NB4 (cell line): Measurements from ENCODE around the gene UNC45B.

Experiments used
- MYC ChIP-seq: IDR thresholded peaks from 2 replicates; pipeline ENCODE4 v1.6.1; 2011; ENCODE audit warnings: low read depth, low read length
- POLR2A ChIP-seq: IDR thresholded peaks from 2 replicates; pipeline ENCODE4 v1.6.1; 2011; ENCODE audit warnings: mild to moderate bottlenecking; ENCODE audit not compliant: insufficient read length; ENCODE audit errors: extremely low read depth
- TF ChIP-seq, protein P1 (sequence below): IDR thresholded peaks from one replicate; pipeline ENCODE4 v1.5.1; 2012; ENCODE audit warnings: low read depth, low read length
- TF ChIP-seq, protein P2 (sequence below): IDR thresholded peaks from 2 replicates; pipeline ENCODE4 v1.6.1; 2011; ENCODE audit warnings: low read depth, low read length

GRCh38 chr17:35104844-35105450 lies 42.7 kb upstream of the UNC45B start:
- TF ChIP-seq, protein P1, sequence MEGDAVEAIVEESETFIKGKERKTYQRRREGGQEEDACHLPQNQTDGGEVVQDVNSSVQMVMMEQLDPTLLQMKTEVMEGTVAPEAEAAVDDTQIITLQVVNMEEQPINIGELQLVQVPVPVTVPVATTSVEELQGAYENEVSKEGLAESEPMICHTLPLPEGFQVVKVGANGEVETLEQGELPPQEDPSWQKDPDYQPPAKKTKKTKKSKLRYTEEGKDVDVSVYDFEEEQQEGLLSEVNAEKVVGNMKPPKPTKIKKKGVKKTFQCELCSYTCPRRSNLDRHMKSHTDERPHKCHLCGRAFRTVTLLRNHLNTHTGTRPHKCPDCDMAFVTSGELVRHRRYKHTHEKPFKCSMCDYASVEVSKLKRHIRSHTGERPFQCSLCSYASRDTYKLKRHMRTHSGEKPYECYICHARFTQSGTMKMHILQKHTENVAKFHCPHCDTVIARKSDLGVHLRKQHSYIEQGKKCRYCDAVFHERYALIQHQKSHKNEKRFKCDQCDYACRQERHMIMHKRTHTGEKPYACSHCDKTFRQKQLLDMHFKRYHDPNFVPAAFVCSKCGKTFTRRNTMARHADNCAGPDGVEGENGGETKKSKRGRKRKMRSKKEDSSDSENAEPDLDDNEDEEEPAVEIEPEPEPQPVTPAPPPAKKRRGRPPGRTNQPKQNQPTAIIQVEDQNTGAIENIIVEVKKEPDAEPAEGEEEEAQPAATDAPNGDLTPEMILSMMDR: no peak
- TF ChIP-seq POLR2A (no peak), MYC (no peak)
- TF ChIP-seq, protein P2, sequence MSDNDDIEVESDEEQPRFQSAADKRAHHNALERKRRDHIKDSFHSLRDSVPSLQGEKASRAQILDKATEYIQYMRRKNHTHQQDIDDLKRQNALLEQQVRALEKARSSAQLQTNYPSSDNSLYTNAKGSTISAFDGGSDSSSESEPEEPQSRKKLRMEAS: no peak
